Hepatocyte (in vitro differentiated cells): ENCODE data around the gene ITGA5.

ENCODE experiments used
- EZH2phosphoT487 ChIP-seq: fragments of 200-600 bp; sonication (generic); IDR thresholded peaks from one replicate; pipeline ENCODE4 v1.6.1; 2018; ENCODE audit warnings: antibody characterized with exemption, mild to moderate bottlenecking, low read depth, moderate library complexity; ENCODE audit not compliant: unreplicated experiment, severe bottlenecking
- TF ChIP-seq, protein P1 (sequence below): fragments of 200-600 bp; sonication (generic); IDR thresholded peaks from 2 replicates; pipeline ENCODE4 v1.5.1; 2016; ENCODE audit warnings: antibody characterized with exemption, mild to moderate bottlenecking; ENCODE audit not compliant: poor library complexity

DNA sequence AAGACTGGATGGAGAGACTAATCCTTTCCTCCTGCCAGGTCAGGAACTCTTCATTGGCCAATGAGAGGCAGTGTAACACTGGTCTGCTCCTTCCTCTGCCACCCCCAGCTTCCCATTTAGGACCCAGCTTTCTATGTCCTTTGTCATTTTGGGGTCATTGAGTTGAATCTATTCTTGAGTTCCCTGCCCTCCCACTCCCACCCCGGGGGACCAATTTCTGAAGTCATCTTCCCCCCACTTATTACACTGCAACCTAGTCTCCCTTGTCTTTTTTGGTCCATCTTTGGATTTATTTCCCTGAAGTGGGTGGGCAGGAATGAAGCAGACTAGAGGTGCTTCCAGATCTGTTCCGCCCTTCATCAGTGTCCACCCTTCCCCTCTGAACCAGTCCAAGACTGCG is 7.6 kb upstream of the ITGA5 start:
- TF ChIP-seq, protein P1, sequence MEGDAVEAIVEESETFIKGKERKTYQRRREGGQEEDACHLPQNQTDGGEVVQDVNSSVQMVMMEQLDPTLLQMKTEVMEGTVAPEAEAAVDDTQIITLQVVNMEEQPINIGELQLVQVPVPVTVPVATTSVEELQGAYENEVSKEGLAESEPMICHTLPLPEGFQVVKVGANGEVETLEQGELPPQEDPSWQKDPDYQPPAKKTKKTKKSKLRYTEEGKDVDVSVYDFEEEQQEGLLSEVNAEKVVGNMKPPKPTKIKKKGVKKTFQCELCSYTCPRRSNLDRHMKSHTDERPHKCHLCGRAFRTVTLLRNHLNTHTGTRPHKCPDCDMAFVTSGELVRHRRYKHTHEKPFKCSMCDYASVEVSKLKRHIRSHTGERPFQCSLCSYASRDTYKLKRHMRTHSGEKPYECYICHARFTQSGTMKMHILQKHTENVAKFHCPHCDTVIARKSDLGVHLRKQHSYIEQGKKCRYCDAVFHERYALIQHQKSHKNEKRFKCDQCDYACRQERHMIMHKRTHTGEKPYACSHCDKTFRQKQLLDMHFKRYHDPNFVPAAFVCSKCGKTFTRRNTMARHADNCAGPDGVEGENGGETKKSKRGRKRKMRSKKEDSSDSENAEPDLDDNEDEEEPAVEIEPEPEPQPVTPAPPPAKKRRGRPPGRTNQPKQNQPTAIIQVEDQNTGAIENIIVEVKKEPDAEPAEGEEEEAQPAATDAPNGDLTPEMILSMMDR: no peak
- no peak for TF ChIP-seq EZH2phosphoT487
